C4-2B (cell line): ENCODE results near the gene ZFAND3.
A peak's percentile ranks its signal among the peaks of the same experiment; 100 is the strongest.

Experiments used
- H3K27ac ChIP-seq: fragments of 450-650 bp; 2 replicates; pipeline ENCODE4 v1.5.1; 2017
- ZFX ChIP-seq: fragments of 450-650 bp; IDR thresholded peaks from 2 replicates; pipeline ENCODE4 v1.6.1; 2017
- TF ChIP-seq, protein P1 (sequence below): fragments of 450-650 bp; conservative IDR thresholded peaks from 2 replicates; pipeline ENCODE4 v1.5.1; 2017; ENCODE audit warnings: mild to moderate bottlenecking

The ZFAND3 gene

GRCh38 chr6:38150021-38150420, 330.5 kb downstream of the ZFAND3 start:
- TF ChIP-seq, protein P1, sequence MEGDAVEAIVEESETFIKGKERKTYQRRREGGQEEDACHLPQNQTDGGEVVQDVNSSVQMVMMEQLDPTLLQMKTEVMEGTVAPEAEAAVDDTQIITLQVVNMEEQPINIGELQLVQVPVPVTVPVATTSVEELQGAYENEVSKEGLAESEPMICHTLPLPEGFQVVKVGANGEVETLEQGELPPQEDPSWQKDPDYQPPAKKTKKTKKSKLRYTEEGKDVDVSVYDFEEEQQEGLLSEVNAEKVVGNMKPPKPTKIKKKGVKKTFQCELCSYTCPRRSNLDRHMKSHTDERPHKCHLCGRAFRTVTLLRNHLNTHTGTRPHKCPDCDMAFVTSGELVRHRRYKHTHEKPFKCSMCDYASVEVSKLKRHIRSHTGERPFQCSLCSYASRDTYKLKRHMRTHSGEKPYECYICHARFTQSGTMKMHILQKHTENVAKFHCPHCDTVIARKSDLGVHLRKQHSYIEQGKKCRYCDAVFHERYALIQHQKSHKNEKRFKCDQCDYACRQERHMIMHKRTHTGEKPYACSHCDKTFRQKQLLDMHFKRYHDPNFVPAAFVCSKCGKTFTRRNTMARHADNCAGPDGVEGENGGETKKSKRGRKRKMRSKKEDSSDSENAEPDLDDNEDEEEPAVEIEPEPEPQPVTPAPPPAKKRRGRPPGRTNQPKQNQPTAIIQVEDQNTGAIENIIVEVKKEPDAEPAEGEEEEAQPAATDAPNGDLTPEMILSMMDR = no peak
- peak overlapping the region; percentile 4; the same call in 1 of the 2 replicates for H3K27ac ChIP-seq

DNA sequence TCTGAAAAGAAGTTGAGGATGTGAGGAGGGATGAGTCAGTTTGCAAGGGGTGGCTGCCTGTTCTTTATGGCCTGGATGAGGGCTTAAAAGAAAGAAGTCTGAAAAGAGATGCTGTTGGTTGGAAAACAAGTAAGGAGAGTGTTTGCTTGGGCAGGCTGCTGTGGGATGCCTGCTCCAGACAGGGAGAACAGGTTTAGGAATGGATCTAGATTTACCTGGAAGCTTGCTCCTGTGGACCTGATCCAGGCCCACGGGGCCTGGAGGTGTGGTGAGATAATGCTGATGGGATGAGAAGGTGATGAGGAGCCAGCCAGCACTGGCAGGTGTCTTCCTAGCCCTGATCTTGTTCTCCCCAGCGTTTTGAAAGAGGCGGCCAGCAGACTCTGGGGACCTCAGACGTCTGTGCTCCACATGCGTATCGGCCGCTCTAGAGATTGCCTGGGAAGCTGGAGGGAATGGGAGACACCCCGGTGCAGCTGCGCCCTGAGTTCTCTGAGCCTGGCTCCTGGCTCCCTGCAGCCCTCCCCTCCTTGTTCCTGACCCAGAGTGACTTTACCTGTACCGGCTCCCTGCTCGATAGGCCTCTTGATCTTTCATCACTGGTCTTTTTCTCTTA, 331.3 kb downstream of the ZFAND3 start:
- peak overlapping the region; percentile 4; the same call in 1 of the 2 replicates for H3K27ac ChIP-seq
- no peak for TF ChIP-seq ZFX
- TF ChIP-seq, protein P1 = no peak

- H3K27ac ChIP-seq = no peak overlapping the region
- TF ChIP-seq, protein P1 = no peak
- no peak for TF ChIP-seq ZFX
Measured at GRCh38 chr6:38151580-38152500, 332.3 kb downstream of the ZFAND3 start.

DNA sequence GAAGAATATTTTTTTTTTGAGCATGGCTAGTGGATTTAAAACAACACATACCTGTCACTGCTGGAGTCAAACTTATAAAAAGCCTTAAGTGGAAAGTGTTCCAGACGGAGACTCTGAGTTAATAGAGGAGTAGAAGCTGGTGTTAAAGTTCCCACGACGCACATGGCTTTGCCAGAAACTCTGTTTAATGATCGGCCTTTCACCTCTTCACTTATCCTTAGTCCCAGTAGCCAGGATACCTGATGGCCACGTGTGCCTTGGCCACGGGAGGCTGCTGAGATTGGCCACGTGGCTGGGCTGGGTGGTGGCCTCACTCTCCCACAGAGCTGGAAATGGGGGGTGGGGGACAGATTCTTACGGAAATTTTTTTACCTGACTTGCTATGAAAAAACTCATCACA, 333.1 kb downstream of the ZFAND3 start:
- TF ChIP-seq, protein P1 = no peak
- TF ChIP-seq ZFX = no peak
- no peak overlapping the region for H3K27ac ChIP-seq

- TF ChIP-seq, protein P1 = no peak
- no peak for TF ChIP-seq ZFX
- H3K27ac ChIP-seq = no peak overlapping the region
Measured at GRCh38 chr6:38153076-38153797, 333.7 kb downstream of the ZFAND3 start.

GRCh38 chr6:38153798-38154345, 334.3 kb downstream of the ZFAND3 start:
- no peak for TF ChIP-seq ZFX
- TF ChIP-seq, protein P1 = no peak

More at GRCh38 chr6:38153798-38154345, 334.3 kb downstream of the ZFAND3 start:
- H3K27ac ChIP-seq = no peak overlapping the region
